NCI-H146 treated with DMSO at 0.1 percent for 48 hours (cell line): ENCODE measurements around the gene FGF9.

Experiments
- DNase-seq: peaks from one replicate; lab custom pipeline; 2025; ENCODE audit not compliant: unreplicated experiment; lab: John Stamatoyannopoulos, UW

The FGF9 gene

GRCh38 chr13:21673789-21674489 lies 3.1 kb downstream of the FGF9 start:
- DNase-seq: no peak

DNA sequence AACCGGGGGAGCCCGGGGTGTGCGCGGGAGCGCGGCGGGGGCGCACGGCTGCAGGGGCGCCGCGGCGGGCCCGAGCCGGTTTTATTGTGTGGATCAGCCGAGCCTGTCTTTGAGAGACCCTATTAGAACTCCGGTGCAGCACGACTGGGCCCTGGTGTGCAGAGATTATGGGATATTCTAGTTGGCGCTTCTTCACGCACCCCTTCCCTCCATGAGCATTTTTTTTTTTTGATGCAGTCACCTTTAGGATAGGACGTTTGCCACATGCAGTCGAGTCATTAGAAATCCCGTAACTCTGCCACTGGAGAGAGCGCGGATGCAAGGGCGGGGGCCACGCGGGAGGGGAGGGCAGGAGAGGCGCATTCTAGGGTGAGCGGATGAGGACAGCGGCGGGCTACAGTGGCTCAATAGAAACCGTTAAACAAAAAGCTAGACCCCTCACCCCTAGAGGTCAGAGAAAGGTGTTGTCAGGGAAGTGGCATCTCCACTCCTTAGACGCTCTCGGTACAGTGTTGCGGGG lies 3.7 kb downstream of the FGF9 start:
- no peak for DNase-seq

GRCh38 chr13:21675095-21675991 lies 4.5 kb downstream of the FGF9 start:
- DNase-seq: peak; percentile 1

DNA sequence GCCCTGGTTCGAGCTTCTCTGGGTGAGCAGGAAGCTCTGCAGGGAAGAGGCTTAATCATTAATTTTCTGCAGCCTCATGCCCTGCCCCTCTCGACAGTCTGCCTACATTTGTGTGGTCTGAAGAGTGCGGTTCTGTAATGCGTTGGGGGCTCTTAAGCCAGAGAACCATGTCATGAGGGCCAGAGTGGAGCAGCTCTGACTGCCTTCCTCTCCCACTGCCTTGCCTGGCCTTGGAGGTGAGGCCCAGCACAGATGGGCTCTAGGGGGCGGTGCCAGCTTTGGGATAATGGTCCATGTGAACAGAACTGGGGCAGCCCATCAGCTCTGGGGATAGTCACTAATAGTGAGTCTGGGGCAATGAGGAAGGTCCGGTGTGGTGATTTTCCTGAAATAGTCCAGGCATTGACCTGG lies 5.7 kb downstream of the FGF9 start:
- no peak for DNase-seq

- no peak for DNase-seq
Observed at GRCh38 chr13:21677075-21677623, 6.3 kb downstream of the FGF9 start.

DNA sequence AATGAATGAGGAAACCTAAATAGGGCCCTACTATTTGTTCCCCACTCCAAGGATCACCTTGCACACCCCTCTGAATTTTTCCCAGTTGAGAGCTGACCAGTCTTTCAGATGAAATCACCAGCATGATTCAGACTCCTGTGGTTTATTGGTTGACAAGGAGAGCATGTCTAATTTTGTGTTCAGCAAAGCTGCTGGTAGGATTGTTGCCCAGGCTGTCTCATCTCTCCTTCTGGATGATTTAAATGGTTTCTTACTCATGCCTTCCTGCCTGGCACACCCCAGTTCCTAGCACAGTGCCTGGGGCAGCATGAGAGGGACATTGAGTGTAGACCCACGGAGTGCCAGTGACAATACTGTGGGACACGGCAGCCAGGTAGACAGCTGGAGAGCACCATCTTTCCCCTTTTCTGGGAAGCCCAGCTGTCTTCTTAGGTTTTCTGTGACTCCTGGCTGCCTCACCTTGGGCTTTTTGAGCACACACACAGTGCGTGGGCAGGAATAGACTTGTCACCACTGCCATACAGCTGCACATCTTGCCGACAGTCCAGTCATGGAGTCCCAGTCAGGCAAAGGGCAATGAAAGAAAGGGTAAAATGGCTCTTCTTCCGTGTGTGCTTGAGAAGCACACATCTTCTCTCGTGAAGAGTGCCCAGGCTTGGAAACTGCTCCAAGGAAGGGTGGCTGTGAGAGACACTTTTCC lies 12.3 kb downstream of the FGF9 start:
- no peak for DNase-seq

DNA sequence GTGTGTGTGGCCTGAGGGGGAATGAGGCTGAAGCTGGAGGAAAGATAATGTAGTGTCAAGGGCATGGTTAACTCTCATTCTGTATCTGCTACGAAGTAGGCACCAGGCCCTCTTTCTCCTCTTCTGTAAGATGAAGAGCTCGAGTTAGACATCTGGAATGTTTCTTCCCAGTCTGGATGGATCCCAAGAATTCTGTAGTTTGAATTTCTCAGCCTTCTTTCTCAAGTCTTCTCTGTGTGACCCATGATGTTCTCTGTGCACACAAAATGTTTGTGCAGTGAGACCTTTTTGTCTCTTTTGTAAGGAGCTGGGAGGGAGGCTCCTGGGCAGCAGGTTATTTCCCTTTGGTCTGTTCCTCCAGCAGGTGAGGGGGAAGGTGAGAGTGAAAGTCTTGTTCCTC lies 13.7 kb downstream of the FGF9 start:
- DNase-seq: no peak

- DNase-seq: no peak
Observed at GRCh38 chr13:21685485-21686064, 14.7 kb downstream of the FGF9 start.

- no peak for DNase-seq
Observed at GRCh38 chr13:21686751-21687391, 16.0 kb downstream of the FGF9 start.

GRCh38 chr13:21688056-21688455 lies 17.2 kb downstream of the FGF9 start:
- no peak for DNase-seq

DNA sequence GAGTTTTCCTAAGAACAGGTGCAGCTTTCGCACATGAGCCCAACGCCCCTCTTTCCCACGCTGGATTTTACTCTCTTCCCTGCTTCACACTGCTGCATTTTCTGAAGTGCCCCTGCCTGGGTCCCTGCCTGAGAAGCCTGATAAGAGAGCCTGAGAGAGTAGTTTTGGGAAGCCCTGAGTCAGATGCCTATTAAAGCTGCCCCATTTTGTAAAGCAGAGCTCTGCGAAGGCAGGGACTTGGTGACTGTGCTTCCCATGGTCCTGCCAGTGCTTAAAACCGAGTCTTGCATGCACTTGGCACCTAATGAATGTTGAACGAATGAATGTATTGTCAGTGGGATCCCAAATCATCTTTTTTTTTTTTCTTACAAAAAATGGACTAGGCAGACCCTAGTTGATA lies 18.2 kb downstream of the FGF9 start:
- DNase-seq: no peak

DNA sequence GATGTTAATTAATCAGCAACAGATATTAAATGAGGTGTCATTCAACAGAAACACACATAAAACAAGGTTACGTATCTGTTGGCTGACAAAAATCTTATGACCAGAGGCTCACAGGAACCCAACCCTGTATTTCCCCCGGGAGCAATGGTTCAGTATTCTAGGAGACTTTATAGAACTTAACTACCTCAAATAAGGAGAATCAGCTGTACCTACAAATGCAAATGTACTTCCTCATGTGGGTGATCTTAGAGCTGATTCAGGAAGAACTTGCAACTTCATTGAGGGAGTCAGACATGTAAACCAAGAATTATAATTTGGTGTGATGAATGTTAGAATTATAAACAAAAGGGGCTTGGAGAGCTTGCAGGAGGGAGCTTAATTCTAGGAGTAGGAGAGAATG lies 20.1 kb downstream of the FGF9 start:
- no peak for DNase-seq

- no peak for DNase-seq
Observed at GRCh38 chr13:21691500-21691899, 20.6 kb downstream of the FGF9 start.

- no peak for DNase-seq
Observed at GRCh38 chr13:21691928-21692327, 21.1 kb downstream of the FGF9 start.

DNA sequence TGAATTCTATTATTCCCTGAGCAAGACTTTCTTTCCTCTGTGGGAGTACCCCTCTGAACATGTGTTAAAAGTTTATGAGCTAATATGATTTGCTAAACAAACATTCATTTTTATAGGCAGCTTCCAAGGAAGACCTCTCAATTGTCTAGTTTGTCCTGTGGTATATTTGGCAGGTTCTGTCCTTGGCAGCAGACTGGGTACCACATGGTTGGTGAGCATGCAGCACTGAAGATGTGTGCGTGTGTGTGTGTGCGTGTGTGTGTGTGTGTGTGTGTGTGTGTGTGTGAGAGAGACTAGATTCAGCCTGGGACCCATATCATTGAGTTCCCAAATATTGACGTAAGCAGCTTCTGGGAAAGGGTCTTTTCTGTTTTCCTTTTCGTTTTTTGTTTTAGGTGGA lies 24.0 kb downstream of the FGF9 start:
- no peak for DNase-seq

GRCh38 chr13:21695546-21695945 lies 24.7 kb downstream of the FGF9 start:
- DNase-seq: no peak

GRCh38 chr13:21696865-21697448 lies 26.1 kb downstream of the FGF9 start:
- no peak for DNase-seq

GRCh38 chr13:21698817-21699679 lies 28.2 kb downstream of the FGF9 start:
- DNase-seq: no peak

DNA sequence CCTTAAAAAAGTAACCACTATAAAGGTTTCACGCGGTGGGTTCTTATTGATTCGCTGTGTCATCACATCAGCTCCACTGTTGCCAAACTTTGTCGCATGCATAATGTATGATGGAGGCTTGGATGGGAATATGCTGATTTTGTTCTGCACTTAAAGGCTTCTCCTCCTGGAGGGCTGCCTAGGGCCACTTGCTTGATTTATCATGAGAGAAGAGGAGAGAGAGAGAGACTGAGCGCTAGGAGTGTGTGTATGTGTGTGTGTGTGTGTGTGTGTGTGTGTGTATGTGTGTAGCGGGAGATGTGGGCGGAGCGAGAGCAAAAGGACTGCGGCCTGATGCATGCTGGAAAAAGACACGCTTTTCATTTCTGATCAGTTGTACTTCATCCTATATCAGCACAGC lies 30.6 kb downstream of the FGF9 start:
- no peak for DNase-seq
